ENCODE results near the gene PTGFRN. TPM values are rescaled to one million over a fixed set of nuclear protein-coding genes. Genes with fewer than 3 reads are reported as not detected.
A peak's percentile ranks its signal among the peaks of the same experiment; 100 is the strongest.

Gene PTGFRN
- total and polyA plus RNA-seq, 9 of the 15 experiments (the other 6 are each of a cell fraction or from before 2014, with no cell fraction given), result 17.3 to 33.1 (median 25.7) TPM

DNA sequence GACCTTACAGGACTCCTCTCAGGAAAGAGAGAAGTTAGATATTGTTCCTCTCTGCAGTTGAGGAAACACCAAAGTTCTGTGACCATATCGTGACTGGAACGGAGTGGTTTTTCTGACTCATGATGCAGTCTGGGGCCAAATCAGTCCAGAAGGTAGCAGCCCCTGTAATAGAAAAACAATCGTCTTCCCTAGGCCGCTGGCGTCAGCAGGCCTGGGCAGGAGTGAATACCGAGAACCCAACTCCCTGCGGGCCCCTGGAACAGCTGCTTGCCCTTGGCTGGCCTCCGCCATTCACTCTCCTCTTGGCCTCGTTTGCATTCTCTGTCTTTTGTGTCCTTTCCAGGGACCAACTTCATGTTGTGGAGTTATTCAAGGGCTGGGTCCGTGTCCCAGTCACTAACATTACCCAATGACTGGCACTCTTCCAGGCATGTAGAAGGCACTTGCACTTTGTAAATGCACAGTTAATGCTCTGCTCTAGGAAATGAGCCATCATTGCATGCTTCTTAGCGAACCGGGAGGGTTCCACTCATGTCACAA, 81.0 kb downstream of the PTGFRN start:
- POLR2A ChIA-PET, result no interaction called here
- Histone ChIP-seq H3K9me3 (replicated peaks; ENCODE audit: control insufficient read depth, insufficient read depth, low read depth, low read length) (no peaks in the 10 kb centered on the region), H2AFZ (ENCODE audit: low read depth, low read length) (no peak overlapping the region), H3K79me2 (ENCODE audit: control insufficient read depth, insufficient read depth, low read length) (no peaks in the 10 kb centered on the region), H3K4me2 (ENCODE audit: insufficient read depth, low read length) (no peak overlapping the region), H3K27ac (ENCODE audit: extremely low read depth, low read depth, low read length) (no peak overlapping the region), H3K27me3 (ENCODE audit: control insufficient read depth in 2 of 2, insufficient read depth in 2 of 2, low read length in 2 of 2) (no peaks in the 10 kb centered on the region), H3K9me1 (ENCODE audit: control insufficient read depth, insufficient read depth, low read length) (no peaks in the 10 kb centered on the region), H3K9ac (ENCODE audit: insufficient read depth in 1 of 2, low read depth in 2 of 2, low read length in 2 of 2) (no peak overlapping the region), H3K4me3 (no peak overlapping the region), H3K4me1 (replicated peaks in 1 of 2; ENCODE audit: control insufficient read depth in 2 of 2, insufficient read depth in 2 of 2, low read length in 2 of 2) (peaks cover 7 to 12% of the 10 kb centered on the region in 2 experiments), H4K20me1 (replicated peaks; ENCODE audit: control insufficient read depth, insufficient read depth, low read length) (no peaks in the 10 kb centered on the region), H3K36me3 (ENCODE audit: control insufficient read depth, insufficient read depth, low read length) (peaks cover 14% of the 10 kb centered on the region; the same call in 2 of the 3 replicates)
- FAIRE-seq (no peak), DNase-seq (ENCODE audit: extremely low read depth in 1 of 4, low spot score in 3 of 4) (no peak), ATAC-seq (no peak)
- in situ Hi-C loops (cut with MboI) (no loop called here), intact Hi-C loops (cut with micrococcal nuclease) (no loop called here)
- no TSS peak for BruUV-seq (replicated peaks)
- 78% methylated on average over 12 of the region's 12 CpGs for WGBS (ENCODE audit: insufficient coverage, low coverage, missing lambda C conversion rate)
- CTCF ChIA-PET (ENCODE audit: low intra/inter-chr PET ratio), result no interaction called here
- TF ChIP-seq ESRRA (IDR thresholded peaks at IDR 0.05; ENCODE audit: borderline replicate concordance, low read depth), result no peak

DNA sequence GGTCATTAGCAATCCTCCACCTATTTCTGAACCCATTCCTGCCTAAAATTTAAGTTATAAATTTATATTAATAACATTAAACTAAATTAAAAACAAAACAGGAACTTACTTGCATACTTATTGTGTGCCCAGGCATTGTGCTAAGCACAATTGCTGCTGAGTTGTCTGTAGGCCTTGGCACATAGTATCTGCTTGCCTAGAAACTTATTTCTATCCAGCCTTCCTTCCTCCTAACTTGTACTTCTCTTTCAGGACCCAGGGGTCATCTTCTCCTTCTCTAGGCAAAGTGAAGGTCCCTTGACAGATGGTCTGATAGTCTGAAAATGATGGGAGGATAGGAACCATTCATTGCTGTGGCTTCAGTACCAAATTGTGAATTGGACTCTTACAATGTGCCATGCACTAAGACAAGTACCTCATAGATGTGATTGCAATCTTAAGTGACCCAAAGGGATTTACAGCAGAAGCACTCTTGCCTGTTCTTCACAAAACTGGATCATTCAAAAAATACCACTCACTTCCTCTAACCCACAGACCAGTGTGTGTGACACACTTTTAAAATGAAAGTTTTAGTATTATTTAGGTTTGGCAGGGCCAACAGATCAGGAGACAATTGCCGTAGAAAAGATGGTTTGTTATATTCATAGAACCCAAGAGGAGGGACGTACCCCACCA, 81.6 kb downstream of the PTGFRN start:
- no peak overlapping the region for H3K4me2 ChIP-seq (ENCODE audit: insufficient read depth, low read length)
- no peak for TF ChIP-seq ZNF3 (CRISPR knock-in tag; IDR thresholded peaks at IDR 0.05)
- TF ChIP-seq, protein P1, sequence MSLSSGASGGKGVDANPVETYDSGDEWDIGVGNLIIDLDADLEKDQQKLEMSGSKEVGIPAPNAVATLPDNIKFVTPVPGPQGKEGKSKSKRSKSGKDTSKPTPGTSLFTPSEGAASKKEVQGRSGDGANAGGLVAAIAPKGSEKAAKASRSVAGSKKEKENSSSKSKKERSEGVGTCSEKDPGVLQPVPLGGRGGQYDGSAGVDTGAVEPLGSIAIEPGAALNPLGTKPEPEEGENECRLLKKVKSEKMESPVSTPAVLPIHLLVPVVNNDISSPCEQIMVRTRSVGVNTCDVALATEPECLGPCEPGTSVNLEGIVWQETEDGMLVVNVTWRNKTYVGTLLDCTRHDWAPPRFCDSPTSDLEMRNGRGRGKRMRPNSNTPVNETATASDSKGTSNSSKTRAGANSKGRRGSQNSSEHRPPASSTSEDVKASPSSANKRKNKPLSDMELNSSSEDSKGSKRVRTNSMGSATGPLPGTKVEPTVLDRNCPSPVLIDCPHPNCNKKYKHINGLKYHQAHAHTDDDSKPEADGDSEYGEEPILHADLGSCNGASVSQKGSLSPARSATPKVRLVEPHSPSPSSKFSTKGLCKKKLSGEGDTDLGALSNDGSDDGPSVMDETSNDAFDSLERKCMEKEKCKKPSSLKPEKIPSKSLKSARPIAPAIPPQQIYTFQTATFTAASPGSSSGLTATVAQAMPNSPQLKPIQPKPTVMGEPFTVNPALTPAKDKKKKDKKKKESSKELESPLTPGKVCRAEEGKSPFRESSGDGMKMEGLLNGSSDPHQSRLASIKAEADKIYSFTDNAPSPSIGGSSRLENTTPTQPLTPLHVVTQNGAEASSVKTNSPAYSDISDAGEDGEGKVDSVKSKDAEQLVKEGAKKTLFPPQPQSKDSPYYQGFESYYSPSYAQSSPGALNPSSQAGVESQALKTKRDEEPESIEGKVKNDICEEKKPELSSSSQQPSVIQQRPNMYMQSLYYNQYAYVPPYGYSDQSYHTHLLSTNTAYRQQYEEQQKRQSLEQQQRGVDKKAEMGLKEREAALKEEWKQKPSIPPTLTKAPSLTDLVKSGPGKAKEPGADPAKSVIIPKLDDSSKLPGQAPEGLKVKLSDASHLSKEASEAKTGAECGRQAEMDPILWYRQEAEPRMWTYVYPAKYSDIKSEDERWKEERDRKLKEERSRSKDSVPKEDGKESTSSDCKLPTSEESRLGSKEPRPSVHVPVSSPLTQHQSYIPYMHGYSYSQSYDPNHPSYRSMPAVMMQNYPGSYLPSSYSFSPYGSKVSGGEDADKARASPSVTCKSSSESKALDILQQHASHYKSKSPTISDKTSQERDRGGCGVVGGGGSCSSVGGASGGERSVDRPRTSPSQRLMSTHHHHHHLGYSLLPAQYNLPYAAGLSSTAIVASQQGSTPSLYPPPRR (CRISPR knock-in tag; IDR thresholded peaks at IDR 0.05; ENCODE audit: borderline replicate concordance), result no peak
- no peak for TF ChIP-seq FOXJ2 (tag; IDR thresholded peaks at IDR 0.05)
- no peak for TF ChIP-seq MTA1 (IDR thresholded peaks at IDR 0.05; ENCODE audit: borderline replicate concordance)
- TF ChIP-seq HOXB6 (CRISPR knock-in tag; IDR thresholded peaks at IDR 0.05; ENCODE audit: borderline replicate concordance), result no peak
- TF ChIP-seq L3MBTL2 (IDR thresholded peaks at IDR 0.05), result no peak
- in situ Hi-C loops (cut with MboI) (no loop called here), intact Hi-C loops (cut with micrococcal nuclease) (no loop called here)
- H3K36me3 ChIP-seq (ENCODE audit: control insufficient read depth, insufficient read depth, low read length), result peaks cover 14% of the 10 kb centered on the region; the same call in 2 of the 3 replicates
- H3K27me3 ChIP-seq (ENCODE audit: control insufficient read depth in 2 of 2, insufficient read depth in 2 of 2, low read length in 2 of 2), result no peaks in the 10 kb centered on the region
- no TSS peak for BruUV-seq (replicated peaks)
- ATAC-seq (no peak), DNase-seq (ENCODE audit: extremely low read depth in 1 of 4, low spot score in 3 of 4) (no peak), FAIRE-seq (peak; percentile 23)
- no peaks in the 10 kb centered on the region for H3K9me1 ChIP-seq (ENCODE audit: control insufficient read depth, insufficient read depth, low read length)
- H3K4me3 ChIP-seq, result no peak overlapping the region
- H3K27ac ChIP-seq (ENCODE audit: extremely low read depth, low read depth, low read length), result no peak overlapping the region
- 71% methylated on average over 2 of the region's 2 CpGs for WGBS (ENCODE audit: insufficient coverage, low coverage, missing lambda C conversion rate)
- no peaks in the 10 kb centered on the region for H3K79me2 ChIP-seq (ENCODE audit: control insufficient read depth, insufficient read depth, low read length)
- no peaks in the 10 kb centered on the region for H4K20me1 ChIP-seq (replicated peaks; ENCODE audit: control insufficient read depth, insufficient read depth, low read length)
- POLR2A ChIA-PET, result interaction anchor here (0.6 to 1.7 kb wide), 2 partner anchors 7 to 214 kb away, joined by 3 to 5 read pairs; no protein-coding TSS in a partner anchor
- H3K4me1 ChIP-seq (replicated peaks in 1 of 2; ENCODE audit: control insufficient read depth in 2 of 2, insufficient read depth in 2 of 2, low read length in 2 of 2), result peaks cover 6% of the 10 kb centered on the region in 2 experiments; a peak in 4 of 5 replicates
- CTCF ChIA-PET (ENCODE audit: low intra/inter-chr PET ratio), result no interaction called here
- no peak overlapping the region for H3K9ac ChIP-seq (ENCODE audit: insufficient read depth in 1 of 2, low read depth in 2 of 2, low read length in 2 of 2)
- H2AFZ ChIP-seq (ENCODE audit: low read depth, low read length), result no peak overlapping the region
- no peaks in the 10 kb centered on the region for H3K9me3 ChIP-seq (replicated peaks; ENCODE audit: control insufficient read depth, insufficient read depth, low read depth, low read length)
